IMR-90 (cell line): ENCODE results near the gene NUDT19. TPM values are rescaled to one million over a fixed set of nuclear protein-coding genes. Genes with fewer than 3 reads are reported as not detected.

Experiments
- ATAC-seq: fragments of 200-7000 bp; cut with Tn5 transposase; 2 replicates; pipeline ENCODE4 v1.9.1; 2020; ENCODE audit warnings: low read depth, mild to moderate bottlenecking, moderate library complexity
- BruUV-seq: library from RNA; stranded (reverse); fragments of 400-500 nt; replicated peaks from 2 replicates; lab custom pipeline; 2021; lab: Mats Ljungman, UMichigan
- CTCF ChIA-PET: fragments of 300-600 bp; formaldehyde crosslinking; extraction: SDS; loops from one replicate; lab custom pipeline; 2021; ENCODE audit warnings: antibody characterized with exemption; lab: Yijun Ruan, JAX
- POLR2A ChIA-PET: fragments of 300-600 bp; sonication (Branson Sonifier 250); formaldehyde crosslinking; loops from one replicate; lab custom pipeline; 2022; ENCODE audit warnings: antibody characterized with exemption; ENCODE audit not compliant: unreplicated experiment; lab: Charles Lee
- DNase-seq: peaks from one replicate; pipeline ENCODE4 v3.0.0; 2013
- H2AFZ ChIP-seq: replicated peaks from 2 replicates; pipeline ENCODE3; 2013; ENCODE audit warnings: low read length, mild to moderate bottlenecking; ENCODE audit not compliant: poor library complexity
- H2AK5ac ChIP-seq: 2 replicates; pipeline ENCODE4 v1.6.1; 2013; ENCODE audit warnings: low read depth, low read length, inconsistent platforms
- H2AK9ac ChIP-seq: replicated peaks from 2 replicates; pipeline ENCODE3; 2013; ENCODE audit warnings: mild to moderate bottlenecking, low read depth, low read length, moderate library complexity; ENCODE audit not compliant: poor library complexity
- H2BK120ac ChIP-seq: 2 replicates; pipeline ENCODE4 v1.6.1; 2013; ENCODE audit warnings: low read depth, low read length, inconsistent platforms
- H2BK15ac ChIP-seq: 3 replicates; pipeline ENCODE4 v1.6.1; 2013; ENCODE audit warnings: low read depth, low read length, inconsistent platforms
- H2BK20ac ChIP-seq: 2 replicates; pipeline ENCODE4 v1.6.1; 2013; ENCODE audit warnings: low read depth, mild to moderate bottlenecking, inconsistent platforms, low read length, moderate library complexity
- H2BK5ac ChIP-seq: 2 replicates; pipeline ENCODE4 v1.6.1; 2013; ENCODE audit warnings: mild to moderate bottlenecking, low read depth, low read length, inconsistent platforms; ENCODE audit not compliant: poor library complexity, severe bottlenecking
- H3K14ac ChIP-seq: replicated peaks from 2 replicates; pipeline ENCODE4 v1.6.1; 2013; ENCODE audit warnings: low read depth, low read length, inconsistent platforms
- H3K18ac ChIP-seq: 2 replicates; pipeline ENCODE4 v1.6.1; 2013; ENCODE audit warnings: low read depth, low read length, control low read depth
- H3K23ac ChIP-seq: 2 replicates; pipeline ENCODE4 v1.6.1; 2013; ENCODE audit warnings: low read depth, low read length, inconsistent platforms
- H3K27ac ChIP-seq: 2 replicates; pipeline ENCODE4 v1.5.1; 2013; ENCODE audit warnings: mild to moderate bottlenecking, control low read depth, low read length; ENCODE audit not compliant: insufficient read depth
- H3K27me3 ChIP-seq: 2 replicates; pipeline ENCODE4 v1.6.1; 2013; ENCODE audit warnings: low read length; ENCODE audit not compliant: control insufficient read depth, insufficient read depth
- H3K36me3 ChIP-seq: 2 replicates; pipeline ENCODE4 v1.6.1; 2013; ENCODE audit warnings: low read length, mixed read lengths; ENCODE audit not compliant: control insufficient read depth, insufficient read depth
- H3K4ac ChIP-seq: 2 replicates; pipeline ENCODE4 v1.6.1; 2013; ENCODE audit warnings: low read depth, low read length, inconsistent platforms
- H3K4me1 ChIP-seq: 2 replicates; pipeline ENCODE4 v1.6.1; 2013; ENCODE audit warnings: low read length, mixed read lengths; ENCODE audit not compliant: control insufficient read depth, insufficient read depth
- H3K4me2 ChIP-seq: 2 replicates; pipeline ENCODE4 v1.6.1; 2013; ENCODE audit warnings: low read depth, mild to moderate bottlenecking, control low read depth, low read length, moderate library complexity
- H3K4me3 ChIP-seq: 2 replicates; pipeline ENCODE4 v1.5.1; 2013; ENCODE audit warnings: low read depth, mild to moderate bottlenecking, control low read depth, low read length, moderate library complexity; ENCODE audit not compliant: insufficient read depth
- H3K56ac ChIP-seq: 2 replicates; pipeline ENCODE4 v1.6.1; 2013; ENCODE audit warnings: low read length, inconsistent platforms; ENCODE audit not compliant: insufficient read depth; ENCODE audit errors: extremely low read depth
- H3K79me1 ChIP-seq, 2 experiments: 2 replicates each; pipeline ENCODE4 v1.6.1; 2013; ENCODE audit warnings: low read length in 2 of 2, inconsistent platforms in 1 of 2, low read depth in 1 of 2
- H3K9ac ChIP-seq: 2 replicates; pipeline ENCODE4 v1.6.1; 2013; ENCODE audit warnings: low read depth, low read length, control low read depth
- H3K9me1 ChIP-seq: 2 replicates; pipeline ENCODE4 v1.6.1; 2013; ENCODE audit warnings: low read length, inconsistent platforms; ENCODE audit not compliant: insufficient read depth
- H3K9me3 ChIP-seq: 2 replicates; pipeline ENCODE4 v1.6.1; 2013; ENCODE audit warnings: low read length; ENCODE audit not compliant: control insufficient read depth, insufficient read depth
- H4K20me1 ChIP-seq: 2 replicates; pipeline ENCODE4 v1.6.1; 2013; ENCODE audit warnings: low read length, inconsistent platforms; ENCODE audit not compliant: insufficient read depth
- H4K5ac ChIP-seq: 2 replicates; pipeline ENCODE4 v1.6.1; 2013; ENCODE audit warnings: mild to moderate bottlenecking, low read depth, low read length, control low read depth
- H4K8ac ChIP-seq, 2 experiments: 2 replicates each; pipeline ENCODE4 v1.6.1; 2013; ENCODE audit warnings: low read depth in 2 of 2, low read length in 2 of 2, control low read depth in 1 of 2, inconsistent platforms in 1 of 2
- H4K91ac ChIP-seq: 2 replicates; pipeline ENCODE4 v1.6.1; 2013; ENCODE audit warnings: low read depth, low read length, inconsistent platforms; ENCODE audit not compliant: insufficient read depth
- BHLHE40 ChIP-seq: fragments of 150-350 bp; IDR thresholded peaks from 2 replicates; pipeline ENCODE4 v1.6.1; 2016; ENCODE audit warnings: mild to moderate bottlenecking, low read depth, low read length
- CEBPB ChIP-seq: IDR thresholded peaks from 2 replicates; pipeline ENCODE4 v1.6.1; 2012; ENCODE audit warnings: low read depth, low read length, improper control_type of control experiment
- CHD1 ChIP-seq: IDR thresholded peaks from 2 replicates; pipeline ENCODE4 v1.6.1; 2012; ENCODE audit warnings: low read depth, low read length, improper control_type of control experiment
- FOS ChIP-seq: fragments of 150-350 bp; IDR thresholded peaks from 2 replicates; pipeline ENCODE4 v1.6.1; 2016; ENCODE audit warnings: low read depth, low read length
- MAFK ChIP-seq: IDR thresholded peaks from 2 replicates; pipeline ENCODE4 v1.6.1; 2012; ENCODE audit warnings: low read depth, low read length, improper control_type of control experiment
- MAZ ChIP-seq: IDR thresholded peaks from 2 replicates; pipeline ENCODE4 v1.6.1; 2012; ENCODE audit warnings: low read depth, mild to moderate bottlenecking, low read length, improper control_type of control experiment, moderate library complexity, borderline replicate concordance
- MXI1 ChIP-seq: IDR thresholded peaks from 2 replicates; pipeline ENCODE4 v1.6.1; 2012; ENCODE audit warnings: low read depth, mild to moderate bottlenecking, low read length, moderate library complexity, borderline replicate concordance
- NFE2L2 ChIP-seq: fragments of 150-350 bp; IDR thresholded peaks from 2 replicates; pipeline ENCODE4 v1.6.1; 2016; ENCODE audit warnings: low read depth, mild to moderate bottlenecking, low read length
- POLR2A ChIP-seq: IDR thresholded peaks from 2 replicates; pipeline ENCODE4 v1.6.1; 2012; ENCODE audit warnings: mild to moderate bottlenecking, low read depth, low read length
- RAD21 ChIP-seq: IDR thresholded peaks from 2 replicates; pipeline ENCODE4 v1.6.1; 2012; ENCODE audit warnings: low read length, improper control_type of control experiment
- RCOR1 ChIP-seq: IDR thresholded peaks from 2 replicates; pipeline ENCODE4 v1.6.1; 2012; ENCODE audit warnings: mild to moderate bottlenecking, low read length, improper control_type of control experiment; ENCODE audit not compliant: insufficient replicate concordance
- RFX5 ChIP-seq: IDR thresholded peaks from 2 replicates; pipeline ENCODE4 v1.8.0; 2012; ENCODE audit warnings: low read depth, mild to moderate bottlenecking, low read length, moderate library complexity
- SMC3 ChIP-seq: fragments of 150-350 bp; IDR thresholded peaks from 2 replicates; pipeline ENCODE4 v1.6.1; 2016; ENCODE audit warnings: low read depth, mild to moderate bottlenecking, antibody characterized with exemption, low read length, moderate library complexity
- WGBS, 2 experiments: methylation state at CpG; one replicate each; pipeline versions ENCODE4 v1.1.5 to v1.1.7; 2013; ENCODE audit warnings: missing lambda C conversion rate in 2 of 2; ENCODE audit not compliant: insufficient read length in 1 of 2; ENCODE audit errors: extremely low coverage in 2 of 2; 5-methylcytosine and 5-hydroxymethylcytosine counted together
- dilution Hi-C: fragments of 300-500 bp; cut with HindIII; formaldehyde crosslinking; loops from one replicate; pipeline ENCODE4 v1.14.3; 2018; ENCODE audit warnings: low sequenced_read_pairs; ENCODE audit not compliant: unreplicated experiment
- in situ Hi-C: fragments of 300-500 bp; cut with MboI; formaldehyde crosslinking; loops from 3 replicates; pipeline ENCODE4 v1.14.3; 2019; ENCODE audit warnings: low sequenced_read_pairs, inconsistent platforms, mixed read lengths
- intact Hi-C: fragments of 100-400 bp; cut with micrococcal nuclease; formaldehyde crosslinking; loops from 2 replicates; pipeline ENCODE4 v1.10.0; 2022
- polyA plus RNA-seq, 3 experiments: library from polyadenylated mRNA; depleted of rRNA; stranded (reverse); fragments of >200 nt; gene quantifications; 2 replicates each; pipeline ENCODE4 v1.2.3, GENCODE V29; 2012; ENCODE audit warnings: low replicate concordance in 1 of 3
- total RNA-seq: library from RNA; depleted of rRNA; stranded (reverse); fragments of >200 nt; gene quantifications from 2 replicates; pipeline ENCODE4 v1.2.3, GENCODE V29; 2012
- TF ChIP-seq, protein P1 (sequence below): fragments of 150-350 bp; IDR thresholded peaks from 2 replicates; pipeline ENCODE4 v1.6.1; 2017; ENCODE audit warnings: mild to moderate bottlenecking, antibody characterized with exemption, low read length, low read depth

Gene NUDT19
- total and polyA plus RNA-seq, 2 of the 4 experiments (the other 2 are of a cell fraction), result 4.1 to 4.5 TPM

- dilution Hi-C loops, result no loop called here
- no peak overlapping the region for H2BK5ac ChIP-seq
- no peak overlapping the region for H2BK15ac ChIP-seq
- DNase-seq (no peak), ATAC-seq (no peak)
- no peak overlapping the region for H3K56ac ChIP-seq
- POLR2A ChIA-PET, result no interaction called here
- no peak overlapping the region for H3K4ac ChIP-seq
- no peaks in the 10 kb centered on the region for H3K79me1 ChIP-seq
- H3K9me1 ChIP-seq, result no peaks in the 10 kb centered on the region
- CTCF ChIA-PET, result interaction anchor here (0.5 kb wide), 1 partner anchor 112 kb away, joined by 3 read pairs; no protein-coding TSS in a partner anchor
- in situ Hi-C loops, result no loop called here
- no peaks in the 10 kb centered on the region for H3K4me1 ChIP-seq
- peaks cover 8% of the 10 kb centered on the region for H3K27me3 ChIP-seq
- H2AK5ac ChIP-seq, result no peak overlapping the region
- no peak overlapping the region for H2AFZ ChIP-seq
- H3K4me2 ChIP-seq, result no peak overlapping the region
- no peak overlapping the region for H3K4me3 ChIP-seq
- H4K20me1 ChIP-seq, result no peaks in the 10 kb centered on the region
- no CpG with 5 or more reads among the region's 5 CpGs for WGBS, 2 experiments
- H2BK120ac ChIP-seq, result no peak overlapping the region
- H3K23ac ChIP-seq, result no peak overlapping the region
- H2AK9ac ChIP-seq, result no peak overlapping the region
- no peak overlapping the region for H3K9ac ChIP-seq
- H3K14ac ChIP-seq, result no peak overlapping the region
- H4K8ac ChIP-seq, result no peak overlapping the region
- intact Hi-C loops, result no loop called here
- H2BK20ac ChIP-seq, result no peak overlapping the region
- no peak overlapping the region for H3K27ac ChIP-seq
- BruUV-seq, result no TSS peak
- no peak overlapping the region for H4K5ac ChIP-seq
- no peak overlapping the region for H3K18ac ChIP-seq
- H3K36me3 ChIP-seq, result no peaks in the 10 kb centered on the region
- no peaks in the 10 kb centered on the region for H3K9me3 ChIP-seq
- H4K91ac ChIP-seq, result no peak overlapping the region
- TF ChIP-seq CEBPB (no peak), RFX5 (no peak), POLR2A (no peak), BHLHE40 (no peak), FOS (no peak), CHD1 (no peak), MAFK (no peak), RCOR1 (no peak), MXI1 (no peak), MAZ (no peak), SMC3 (no peak), RAD21 (no peak), NFE2L2 (no peak)
- TF ChIP-seq, protein P1, sequence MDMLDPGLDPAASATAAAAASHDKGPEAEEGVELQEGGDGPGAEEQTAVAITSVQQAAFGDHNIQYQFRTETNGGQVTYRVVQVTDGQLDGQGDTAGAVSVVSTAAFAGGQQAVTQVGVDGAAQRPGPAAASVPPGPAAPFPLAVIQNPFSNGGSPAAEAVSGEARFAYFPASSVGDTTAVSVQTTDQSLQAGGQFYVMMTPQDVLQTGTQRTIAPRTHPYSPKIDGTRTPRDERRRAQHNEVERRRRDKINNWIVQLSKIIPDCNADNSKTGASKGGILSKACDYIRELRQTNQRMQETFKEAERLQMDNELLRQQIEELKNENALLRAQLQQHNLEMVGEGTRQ, result no peak
Measured at GRCh38 chr19:32748497-32748896, 56.9 kb downstream of the NUDT19 start.
